Epithelial cell of proximal tubule (primary cell): ENCODE measurements around the gene TCF7L2. TPM values are rescaled to one million over a fixed set of nuclear protein-coding genes. Genes with fewer than 3 reads are reported as not detected.

Experiments
- DNase-seq: peaks from one replicate; pipeline ENCODE4 v3.0.0-alpha.2; 2011; ENCODE audit warnings: low read depth
- H3K4me3 ChIP-seq: 2 replicates; pipeline ENCODE4 v1.5.1; 2011; ENCODE audit warnings: low read depth, mild to moderate bottlenecking, low read length
- total RNA-seq: library from RNA; depleted of rRNA; stranded (reverse); fragments of >200 nt; gene quantifications from 2 replicates; pipeline ENCODE4 v1.2.3, GENCODE V29; 2015
- TF ChIP-seq, protein P1 (sequence below): conservative IDR thresholded peaks from 2 replicates; pipeline ENCODE4 v1.5.1; 2012; ENCODE audit warnings: low read depth, mild to moderate bottlenecking, low read length

Gene TCF7L2
- total RNA-seq, 1 donor from 2014 or later = 5.4 TPM

DNA sequence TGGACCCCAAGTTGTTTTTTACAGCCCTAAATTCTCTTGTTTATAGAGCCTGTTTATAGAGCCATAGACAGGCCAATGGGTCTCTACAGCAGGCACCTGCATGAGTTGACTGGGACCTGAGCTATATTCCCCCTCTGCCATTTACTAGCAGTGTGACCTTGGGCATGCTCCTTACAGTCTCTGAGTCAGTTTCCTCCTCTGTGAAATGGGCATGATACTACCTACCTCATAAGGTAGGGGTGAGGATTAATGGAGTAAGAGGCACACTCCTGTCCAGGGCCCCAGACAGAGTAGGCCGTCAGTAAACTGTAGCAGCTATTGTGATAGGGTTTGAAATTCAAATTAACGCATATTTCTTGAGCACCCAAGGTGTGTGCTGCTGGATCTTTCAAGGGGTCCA is 138.1 kb downstream of the TCF7L2 start:
- TF ChIP-seq, protein P1, sequence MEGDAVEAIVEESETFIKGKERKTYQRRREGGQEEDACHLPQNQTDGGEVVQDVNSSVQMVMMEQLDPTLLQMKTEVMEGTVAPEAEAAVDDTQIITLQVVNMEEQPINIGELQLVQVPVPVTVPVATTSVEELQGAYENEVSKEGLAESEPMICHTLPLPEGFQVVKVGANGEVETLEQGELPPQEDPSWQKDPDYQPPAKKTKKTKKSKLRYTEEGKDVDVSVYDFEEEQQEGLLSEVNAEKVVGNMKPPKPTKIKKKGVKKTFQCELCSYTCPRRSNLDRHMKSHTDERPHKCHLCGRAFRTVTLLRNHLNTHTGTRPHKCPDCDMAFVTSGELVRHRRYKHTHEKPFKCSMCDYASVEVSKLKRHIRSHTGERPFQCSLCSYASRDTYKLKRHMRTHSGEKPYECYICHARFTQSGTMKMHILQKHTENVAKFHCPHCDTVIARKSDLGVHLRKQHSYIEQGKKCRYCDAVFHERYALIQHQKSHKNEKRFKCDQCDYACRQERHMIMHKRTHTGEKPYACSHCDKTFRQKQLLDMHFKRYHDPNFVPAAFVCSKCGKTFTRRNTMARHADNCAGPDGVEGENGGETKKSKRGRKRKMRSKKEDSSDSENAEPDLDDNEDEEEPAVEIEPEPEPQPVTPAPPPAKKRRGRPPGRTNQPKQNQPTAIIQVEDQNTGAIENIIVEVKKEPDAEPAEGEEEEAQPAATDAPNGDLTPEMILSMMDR = no peak
- no peak for DNase-seq
- no peak overlapping the region for H3K4me3 ChIP-seq

DNA sequence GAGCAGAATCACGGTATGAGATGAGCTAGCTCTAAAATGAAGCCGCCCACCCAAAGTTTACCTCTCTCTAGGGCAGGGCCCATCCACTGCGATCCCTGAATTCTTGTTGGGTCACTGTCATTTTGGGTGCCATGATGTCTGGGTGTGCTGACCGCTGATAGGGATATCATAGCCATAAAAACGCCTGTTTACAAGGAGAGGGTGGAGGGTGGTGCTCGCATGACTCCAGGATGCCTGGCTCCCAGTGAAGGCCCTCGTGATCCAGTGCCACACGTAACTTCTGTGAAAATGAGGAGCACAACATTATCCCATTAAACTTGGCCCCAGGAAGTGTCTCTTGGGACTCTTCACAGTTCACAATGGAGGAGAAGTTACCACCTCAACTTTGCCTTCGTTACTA is 139.5 kb downstream of the TCF7L2 start:
- TF ChIP-seq, protein P1 = no peak
- H3K4me3 ChIP-seq = no peak overlapping the region
- no peak for DNase-seq

DNA sequence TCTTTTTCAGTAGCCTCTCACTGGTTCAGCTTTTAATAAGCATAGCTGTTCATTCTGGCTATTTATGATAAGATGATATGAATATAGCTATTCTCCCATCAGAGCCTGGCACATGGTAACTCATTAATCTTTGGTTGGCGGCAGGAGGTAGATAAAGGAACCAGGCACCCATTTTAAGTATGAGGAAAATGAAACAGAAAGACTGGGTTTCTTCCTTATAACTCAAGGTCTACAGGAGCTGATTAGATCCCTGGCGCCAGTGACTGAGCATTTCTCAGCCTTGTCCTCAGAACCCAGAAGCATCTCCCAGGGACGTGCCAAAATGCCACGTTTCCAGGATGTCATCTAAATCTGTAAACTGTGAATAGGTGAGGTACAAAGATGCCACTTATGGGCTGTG is 141.9 kb downstream of the TCF7L2 start:
- TF ChIP-seq, protein P1 = no peak
- no peak overlapping the region for H3K4me3 ChIP-seq
- DNase-seq = no peak

DNA sequence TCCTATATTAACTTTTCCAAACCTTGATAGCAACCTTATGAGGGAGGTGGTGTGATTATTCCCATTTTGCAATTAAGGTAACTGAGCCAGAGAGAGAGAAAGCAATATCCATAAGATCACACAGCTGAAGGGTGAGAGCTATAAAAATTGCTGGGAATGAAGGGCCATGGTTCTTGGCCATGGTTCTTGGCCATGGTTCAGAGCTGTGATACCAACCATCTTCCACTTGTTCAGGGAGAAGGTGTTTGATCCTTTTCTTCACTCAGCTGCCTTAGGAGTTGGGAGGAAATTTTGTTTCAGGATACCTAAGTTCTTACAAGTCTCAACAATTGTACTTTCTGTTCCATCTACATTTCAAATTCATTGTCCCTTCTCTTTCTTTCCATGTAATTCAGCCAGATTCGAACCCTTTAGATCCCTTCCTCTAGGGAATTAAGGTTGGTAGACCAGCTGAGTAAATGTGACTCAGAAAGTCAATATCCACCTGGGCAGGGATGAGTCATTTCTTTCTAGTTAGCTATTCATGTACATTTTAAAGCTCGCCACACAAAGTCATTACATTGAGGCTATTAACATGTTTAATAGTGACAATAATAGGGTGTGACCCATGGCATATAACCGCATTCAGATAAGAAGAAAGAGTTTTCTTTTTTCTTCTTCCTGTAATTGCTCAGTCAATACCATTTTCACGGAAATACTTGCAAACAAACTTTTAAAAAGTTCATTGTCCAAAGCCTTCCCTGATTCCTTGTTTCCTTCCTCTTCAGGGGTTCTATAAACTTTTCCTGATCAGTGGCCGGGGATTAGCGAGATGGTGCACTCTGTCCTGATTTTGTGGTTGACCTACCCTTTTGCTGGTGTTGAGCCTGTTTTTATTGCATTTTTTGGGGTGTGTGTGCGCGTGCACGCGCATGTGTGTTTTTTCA is 143.4 kb downstream of the TCF7L2 start:
- H3K4me3 ChIP-seq = no peak overlapping the region
- no peak for DNase-seq
- TF ChIP-seq, protein P1 = no peak

DNA sequence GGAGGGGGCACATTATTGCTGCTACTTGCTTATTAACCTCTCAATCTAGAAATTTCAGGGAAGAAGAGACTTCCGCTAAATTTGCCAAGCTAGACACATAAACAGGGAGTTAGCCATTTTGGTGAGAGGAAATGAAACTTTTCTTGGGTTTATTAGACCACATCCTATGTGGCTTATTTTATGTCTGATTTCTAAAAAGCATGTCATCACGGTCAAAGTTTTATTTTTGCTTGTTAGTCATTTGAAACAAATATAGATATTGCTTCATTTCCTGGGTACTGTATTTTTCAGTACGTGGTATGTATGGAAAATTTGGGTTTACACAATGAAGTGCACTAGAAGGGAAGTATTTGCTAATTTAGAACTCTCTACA is 144.1 kb downstream of the TCF7L2 start:
- no peak overlapping the region for H3K4me3 ChIP-seq
- DNase-seq = no peak
- TF ChIP-seq, protein P1 = no peak

DNA sequence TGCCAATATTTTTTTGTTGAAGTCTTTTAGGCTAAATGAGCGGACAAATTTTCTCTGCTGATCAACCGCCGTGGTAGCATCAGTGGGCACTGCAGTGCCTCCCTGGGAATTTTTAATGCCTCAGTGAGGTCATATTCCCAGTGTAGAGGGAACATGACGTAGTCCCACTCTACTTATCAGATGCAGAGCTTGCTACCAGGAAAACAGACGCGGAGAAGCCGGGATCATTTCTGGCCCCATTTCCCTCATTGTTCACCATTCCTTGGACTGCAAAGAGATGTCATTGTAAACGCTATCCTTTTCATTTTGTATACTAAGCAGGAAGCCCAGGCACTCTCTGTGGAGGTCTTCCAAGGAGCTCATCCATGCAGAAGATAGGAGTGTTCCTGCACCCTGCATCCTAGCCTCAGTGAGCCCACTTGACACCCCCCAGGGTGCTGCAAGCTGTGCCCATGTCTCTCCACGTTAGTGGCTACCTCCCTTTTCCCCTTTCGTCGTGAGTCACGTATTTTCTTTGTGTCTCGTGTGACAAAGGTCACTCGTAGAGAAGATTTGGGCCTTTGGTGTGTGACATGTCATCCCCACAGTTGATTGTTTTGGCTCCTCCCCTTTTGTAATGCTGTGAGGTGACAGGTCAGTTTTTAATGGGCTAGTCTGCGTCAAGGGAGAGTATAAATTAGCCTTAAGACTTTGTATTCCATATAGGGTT is 145.5 kb downstream of the TCF7L2 start:
- TF ChIP-seq, protein P1 = no peak
- H3K4me3 ChIP-seq = no peak overlapping the region
- no peak for DNase-seq
